Fibroblast of skin of abdomen (primary cell): ENCODE results near the gene USP20.

Experiments
- DNase-seq: peaks from one replicate; pipeline ENCODE4 v3.0.0-alpha.2; 2013

The USP20 gene

DNA sequence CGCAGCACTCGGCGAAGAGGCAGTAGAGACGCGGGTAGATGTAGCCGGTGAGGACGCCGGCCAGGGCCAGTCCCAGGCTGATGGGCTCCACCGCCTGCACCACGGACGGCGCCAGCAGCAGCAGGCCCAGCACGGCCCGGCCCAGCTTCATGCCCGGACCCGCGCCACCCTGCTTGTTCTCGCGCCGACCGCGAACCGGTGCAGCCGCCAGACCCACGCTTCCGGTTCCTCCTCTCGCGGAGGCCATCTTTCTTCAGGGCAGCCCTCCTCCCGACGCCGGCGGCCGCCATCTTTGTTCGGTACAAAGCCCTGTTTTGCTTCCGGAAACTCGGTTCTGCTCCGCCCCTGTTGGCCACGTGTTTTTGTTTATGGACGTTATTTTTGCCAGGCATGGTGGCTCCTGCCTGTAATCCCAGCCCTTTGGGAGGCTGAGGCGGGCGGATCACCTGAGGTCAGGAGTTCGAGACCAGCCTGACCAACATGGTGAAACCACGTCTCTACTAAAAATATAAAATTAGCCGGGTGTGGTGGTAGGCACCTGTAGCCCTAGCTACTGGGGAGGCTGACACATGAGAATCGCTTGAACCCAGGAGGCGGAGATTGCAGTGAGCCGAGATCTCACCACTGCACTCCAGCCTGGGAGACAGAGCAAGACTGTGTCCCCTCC lies 11.2 kb upstream of the USP20 start, which contains the start of gene TOR1A:
TOR1A (minus strand) TSS at position 202 of the 667 bp plus-strand sequence; CDS start at position 151, 51 bp downstream.
- peak; percentile 93 for DNase-seq

DNA sequence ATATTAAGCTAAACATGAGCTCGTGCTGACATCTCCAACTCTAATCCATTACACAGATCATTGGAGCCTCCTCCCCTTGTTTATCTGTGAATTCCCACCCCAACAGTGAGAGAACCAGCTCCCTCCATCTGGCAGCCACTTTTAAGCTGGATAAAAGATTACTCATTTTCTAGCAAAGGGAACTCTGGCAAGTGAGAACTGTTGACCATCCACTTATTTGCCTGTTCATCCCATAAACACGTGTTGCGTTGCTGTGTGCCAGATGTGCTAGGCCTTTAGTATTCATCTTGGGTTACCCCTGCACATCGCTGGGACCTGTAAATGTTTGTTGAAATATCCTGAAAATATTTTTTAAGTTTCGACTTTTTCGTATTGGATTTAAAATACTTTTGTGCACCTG lies 8.9 kb upstream of the USP20 start:
- no peak for DNase-seq

DNA sequence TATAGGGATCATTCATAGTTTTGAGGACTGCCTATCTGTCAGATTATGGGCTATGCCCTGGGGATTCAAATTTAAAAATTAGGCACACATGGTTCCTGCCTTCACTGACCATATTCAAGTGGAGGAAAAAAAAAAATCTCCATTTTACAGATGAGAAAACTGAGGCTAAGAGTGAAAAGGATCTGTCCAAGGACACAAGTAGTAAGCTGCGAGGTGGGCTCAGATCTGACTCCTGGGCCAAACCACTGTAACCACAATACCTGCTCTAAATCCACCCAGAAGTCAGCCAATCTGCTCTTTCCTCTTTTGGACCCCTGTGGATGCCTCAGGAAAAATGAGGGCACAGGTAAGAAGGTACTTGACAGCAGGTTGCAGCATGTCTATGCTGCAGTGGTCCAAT lies 8.5 kb upstream of the USP20 start:
- no peak for DNase-seq

DNA sequence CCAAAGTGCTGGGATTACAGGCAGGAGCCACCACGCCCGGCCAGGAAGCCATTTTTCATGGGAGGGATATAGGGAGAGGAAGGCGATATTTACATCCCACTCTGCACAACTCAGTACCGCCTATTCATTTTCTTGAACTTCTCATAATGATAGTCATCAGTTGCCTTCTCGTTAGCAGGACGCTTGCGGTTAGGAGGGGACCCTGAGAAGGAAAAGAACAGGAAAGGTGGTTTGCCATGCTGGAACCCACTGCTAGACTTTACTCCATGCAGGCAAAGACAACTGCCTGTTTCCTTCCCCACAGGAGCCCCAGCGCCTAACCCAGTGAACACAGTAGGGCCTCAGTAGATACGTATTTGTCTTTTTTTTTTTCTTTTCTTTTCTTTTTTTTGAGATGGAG lies 7.2 kb upstream of the USP20 start:
- no peak for DNase-seq

DNA sequence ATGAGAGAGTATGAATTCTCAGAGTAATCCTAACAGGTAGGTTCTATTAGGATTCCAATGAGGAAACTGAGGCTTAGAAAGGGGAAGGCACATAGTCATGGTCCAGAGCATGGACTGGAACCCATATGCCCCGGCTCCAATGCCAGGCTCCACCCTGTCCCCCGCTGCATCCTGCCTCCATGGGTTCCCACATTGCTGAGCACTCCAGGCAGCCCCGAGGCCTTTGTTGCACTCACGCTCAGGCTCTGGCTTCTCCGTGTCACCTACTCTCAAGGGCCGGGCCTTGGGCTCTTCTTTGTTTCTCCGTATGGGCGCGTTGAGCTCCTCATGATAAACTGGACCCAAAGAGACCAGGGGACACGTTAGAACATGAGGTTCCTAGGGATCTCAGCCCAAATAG lies 6.3 kb upstream of the USP20 start:
- DNase-seq, result no peak

DNA sequence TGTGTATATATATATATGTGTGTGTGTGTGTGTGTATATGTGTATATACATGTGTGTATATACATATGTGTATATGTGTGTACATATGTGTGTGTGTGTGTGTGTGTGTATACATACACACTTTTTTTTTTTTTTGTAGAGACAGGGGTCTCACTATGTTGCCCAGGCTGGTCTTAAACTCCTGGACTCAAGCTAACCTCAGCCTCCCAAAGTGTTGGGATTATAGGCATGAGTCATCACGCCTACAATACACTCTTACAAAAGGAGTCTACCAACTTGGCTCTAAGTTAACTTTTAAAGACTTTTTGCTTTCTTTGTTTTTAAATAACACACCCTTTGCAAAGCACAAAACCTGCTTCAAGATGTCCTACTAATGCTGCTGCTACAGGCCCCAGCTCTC lies 2.3 kb upstream of the USP20 start:
- no peak for DNase-seq

DNA sequence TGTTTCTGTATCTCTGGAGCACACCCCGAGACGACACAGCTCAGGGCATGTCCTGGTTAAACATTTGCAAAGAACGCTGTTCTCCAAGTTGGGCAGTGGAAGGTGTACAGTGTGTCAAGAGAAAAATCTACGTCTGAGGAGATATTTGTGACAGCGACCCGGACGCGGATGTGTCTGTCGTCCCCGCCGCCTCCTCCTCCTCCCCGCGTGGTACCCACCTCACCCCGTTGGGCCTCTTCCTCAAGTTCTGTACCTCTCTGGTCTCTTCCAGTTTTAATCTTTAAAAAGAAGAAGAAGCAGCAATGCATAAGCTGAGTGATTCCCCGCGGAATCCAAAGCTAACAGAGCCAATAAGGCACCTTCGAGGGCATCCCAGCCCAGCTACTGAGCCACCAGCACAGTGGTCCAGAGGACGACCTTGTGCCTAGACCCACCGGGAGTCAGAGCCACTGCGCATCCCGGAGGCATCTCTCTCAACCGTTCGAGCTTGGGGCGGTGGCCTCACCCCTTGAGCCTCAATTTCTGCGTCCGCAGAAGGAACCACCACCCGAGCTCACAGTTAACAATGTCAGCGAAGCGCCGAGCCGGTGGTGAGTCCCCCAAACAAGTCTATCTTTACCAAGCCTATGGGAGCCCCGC lies 650 bp upstream of the USP20 start:
- DNase-seq, result no peak

DNA sequence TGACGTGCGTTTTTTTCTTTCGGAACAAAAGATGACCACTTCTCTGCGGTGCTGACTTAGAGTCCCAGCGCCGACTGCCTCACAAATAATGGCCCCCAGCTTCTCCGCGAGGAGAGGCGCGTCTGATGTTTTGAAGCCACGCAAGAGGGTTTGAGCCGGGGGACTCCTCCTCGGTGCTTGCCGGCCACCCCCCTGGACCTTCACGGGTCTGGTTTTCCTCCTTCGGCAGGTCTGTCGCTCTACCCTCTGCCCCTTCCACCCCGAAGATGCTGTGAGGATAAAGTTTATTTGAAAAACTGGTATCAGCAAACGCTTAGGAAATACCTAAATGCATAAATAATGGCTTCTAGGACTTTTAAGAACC lies 584 bp downstream of the USP20 start:
- DNase-seq, result no peak

DNA sequence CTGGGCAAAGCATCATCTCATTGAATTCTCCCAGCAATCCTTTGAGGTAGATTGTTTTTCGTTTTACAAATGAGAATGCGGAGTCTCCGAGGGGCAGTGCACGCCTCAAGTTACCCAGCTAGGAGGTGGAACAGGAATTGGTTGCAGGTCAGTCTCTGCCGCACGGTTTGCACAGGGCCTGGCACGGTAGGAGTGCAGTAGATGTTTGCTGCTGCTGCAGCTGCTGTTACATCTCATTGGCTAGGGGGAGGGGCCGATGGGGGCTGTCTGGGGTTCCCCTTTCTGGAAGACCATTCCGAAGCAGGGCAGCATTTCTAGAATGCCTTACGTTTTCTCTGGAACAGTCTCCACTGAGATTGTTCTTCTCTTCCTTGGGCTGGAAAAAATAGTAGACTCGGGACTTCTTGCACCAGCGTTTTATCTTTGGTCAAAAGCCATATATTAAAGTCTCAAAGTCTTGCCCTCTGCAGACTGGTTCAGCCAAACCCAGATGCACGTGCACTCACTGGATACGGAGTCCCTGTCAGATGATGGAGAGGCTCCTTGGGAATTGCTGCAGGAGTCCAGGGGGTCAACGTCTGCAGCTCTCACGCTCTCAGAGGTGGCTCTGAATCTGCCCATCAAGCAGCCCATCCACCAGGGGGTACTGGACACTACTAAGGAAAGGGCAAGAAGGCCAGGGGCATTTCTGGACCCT lies 1.2 kb downstream of the USP20 start:
- no peak for DNase-seq

DNA sequence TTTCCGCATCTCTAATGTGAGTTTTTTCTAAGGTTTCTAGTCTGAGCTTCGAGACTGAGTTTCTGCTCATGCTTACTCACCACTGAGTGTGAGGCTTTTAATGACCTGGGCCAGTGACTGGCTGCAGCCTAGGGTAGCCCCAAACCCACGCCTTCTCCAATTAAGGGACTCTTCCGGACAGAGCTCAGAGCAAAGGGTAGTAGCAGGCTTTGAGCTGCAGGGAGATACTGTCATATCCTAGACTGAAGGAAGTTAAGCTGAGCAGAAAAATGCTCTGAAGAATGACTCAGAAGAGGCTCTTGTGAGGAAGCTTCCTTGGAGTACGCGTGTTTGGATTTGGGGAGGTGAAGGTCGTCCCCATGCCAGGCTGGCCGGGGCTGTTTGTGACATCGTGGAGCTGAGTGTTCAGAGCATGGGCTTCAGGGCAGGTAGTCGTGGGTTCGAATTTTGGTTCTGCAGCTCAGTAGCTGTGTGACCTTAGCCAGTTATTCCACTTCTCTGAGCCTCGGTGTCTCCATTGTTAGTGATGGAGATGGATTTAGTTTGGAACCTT lies 3.5 kb downstream of the USP20 start:
- peak; percentile 63 for DNase-seq

DNA sequence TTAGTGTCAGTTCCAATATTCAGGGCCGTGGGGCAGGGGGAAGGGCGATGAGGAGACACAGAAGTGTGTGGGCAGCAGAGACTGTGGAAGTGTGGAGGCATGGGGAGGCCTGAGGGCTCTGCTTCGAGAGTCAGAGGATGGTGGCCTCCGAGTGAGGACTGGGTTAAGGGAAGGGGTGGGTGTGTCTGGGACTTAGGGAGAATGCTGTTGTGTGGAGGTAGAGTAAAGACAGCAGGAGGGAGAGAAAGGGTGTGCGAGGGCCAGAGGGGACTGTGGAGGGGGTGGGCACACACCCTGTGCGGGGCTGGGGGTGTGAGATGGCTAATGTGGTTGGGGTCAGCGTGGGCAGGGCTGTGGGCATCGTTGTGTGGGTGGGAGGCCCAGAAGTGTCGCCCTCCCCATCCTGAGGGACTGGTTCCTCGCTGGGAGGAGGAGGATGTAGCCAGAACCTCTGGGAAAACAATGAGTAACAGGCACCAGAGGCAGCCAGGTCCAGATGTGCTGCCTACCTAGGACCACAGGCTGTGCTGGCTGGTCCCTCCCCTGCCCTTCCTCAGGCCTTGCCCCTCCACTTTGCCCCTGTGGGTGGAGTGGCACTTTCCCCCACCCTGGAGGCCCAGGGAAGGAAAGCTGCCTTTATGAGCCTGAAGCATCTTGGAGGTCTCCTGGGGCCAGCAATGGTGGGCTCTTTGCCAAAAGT lies 4.2 kb downstream of the USP20 start:
- DNase-seq, result no peak

DNA sequence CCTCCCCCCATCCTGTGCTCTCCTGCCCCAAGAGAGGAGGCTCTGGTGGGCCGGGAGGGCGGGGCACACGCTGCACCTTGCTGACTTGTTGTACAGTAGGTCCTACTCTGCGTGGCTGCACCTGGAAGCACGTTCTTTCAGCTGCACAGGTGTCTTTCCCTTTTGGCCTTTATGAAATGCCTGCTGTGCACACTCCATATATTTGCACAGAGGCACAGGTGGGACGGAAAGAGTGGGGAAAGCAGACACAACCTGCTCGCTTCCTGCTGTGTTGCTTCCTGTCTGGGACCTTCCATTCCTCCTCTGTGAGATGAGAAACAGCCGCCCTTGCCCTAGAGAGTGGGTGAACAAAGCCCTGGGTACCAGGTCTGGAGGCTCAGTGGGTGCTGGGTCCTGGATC lies 4.8 kb downstream of the USP20 start:
- DNase-seq, result no peak

DNA sequence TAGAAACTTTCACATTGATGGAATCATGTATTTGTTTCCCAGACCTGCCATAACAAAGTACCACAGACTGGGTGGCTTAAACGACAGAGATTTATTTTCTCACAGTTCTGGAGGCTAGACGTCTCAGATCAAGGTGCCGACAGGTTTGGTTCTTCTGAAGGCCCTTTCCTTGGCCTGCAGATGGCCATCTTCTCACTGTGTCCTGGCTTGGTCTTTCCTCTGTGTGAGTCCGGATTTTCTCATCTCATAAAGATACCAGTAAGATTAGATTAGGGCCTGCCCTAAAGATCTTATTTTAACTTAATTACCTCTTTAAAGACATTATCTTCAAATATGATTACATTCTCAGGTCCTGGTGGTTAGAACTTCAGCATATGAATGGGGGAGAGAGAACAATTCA lies 5.8 kb downstream of the USP20 start:
- no peak for DNase-seq

DNA sequence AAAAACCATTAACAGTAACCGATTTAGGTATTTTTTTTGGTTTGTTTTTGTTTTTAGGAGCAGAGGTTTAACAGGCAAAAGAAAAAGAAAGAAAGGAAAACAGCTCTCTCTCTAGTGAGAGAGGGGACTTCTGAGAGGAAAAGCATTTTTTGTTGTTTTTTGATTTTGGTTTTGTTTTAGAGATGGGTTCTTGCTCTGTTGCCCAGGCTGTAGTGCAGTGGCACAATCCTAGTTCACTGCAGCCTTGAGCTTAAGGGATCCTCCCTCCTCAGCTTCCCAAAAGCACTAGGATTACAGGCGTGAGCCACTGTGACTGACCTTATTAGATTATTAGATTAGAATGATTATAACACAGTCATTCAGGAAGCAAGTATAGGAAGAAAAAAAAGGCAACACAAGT lies 10.1 kb downstream of the USP20 start:
- no peak for DNase-seq

DNA sequence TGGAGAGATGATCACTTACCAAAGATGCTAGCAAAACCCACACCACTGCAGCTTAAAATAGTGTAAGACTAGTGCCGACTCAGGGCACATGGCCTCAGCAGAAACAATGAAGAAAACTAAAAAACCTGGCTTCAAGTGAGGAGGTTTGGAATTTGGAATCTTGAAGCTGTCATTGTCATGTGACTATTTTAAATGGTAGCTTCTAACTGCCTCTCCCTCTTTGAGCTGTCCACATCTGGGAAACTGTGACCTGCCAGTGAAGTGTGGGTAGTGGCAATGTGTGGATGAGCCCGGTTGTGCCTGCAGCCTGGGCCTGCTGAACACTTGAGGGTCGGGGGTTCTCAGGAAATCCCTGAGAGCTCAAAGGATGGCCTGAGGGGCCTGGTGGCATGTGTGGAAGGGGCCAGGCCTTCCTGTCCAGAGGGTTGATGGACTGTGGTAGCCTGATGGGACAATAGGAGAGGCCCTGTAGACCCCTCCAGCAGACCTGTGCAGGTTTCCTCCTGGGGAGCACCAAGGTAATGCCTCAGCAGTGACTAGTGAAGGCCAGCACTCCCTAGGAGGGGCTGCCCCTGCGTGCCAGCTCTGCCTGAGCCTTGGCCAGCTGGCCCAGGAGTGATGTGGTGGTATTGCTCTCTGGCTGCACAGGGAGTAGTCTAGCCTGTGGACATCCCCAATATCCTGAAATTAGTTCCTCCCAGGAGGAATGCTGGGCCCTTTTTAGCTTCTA lies 13.6 kb downstream of the USP20 start:
- no peak for DNase-seq

DNA sequence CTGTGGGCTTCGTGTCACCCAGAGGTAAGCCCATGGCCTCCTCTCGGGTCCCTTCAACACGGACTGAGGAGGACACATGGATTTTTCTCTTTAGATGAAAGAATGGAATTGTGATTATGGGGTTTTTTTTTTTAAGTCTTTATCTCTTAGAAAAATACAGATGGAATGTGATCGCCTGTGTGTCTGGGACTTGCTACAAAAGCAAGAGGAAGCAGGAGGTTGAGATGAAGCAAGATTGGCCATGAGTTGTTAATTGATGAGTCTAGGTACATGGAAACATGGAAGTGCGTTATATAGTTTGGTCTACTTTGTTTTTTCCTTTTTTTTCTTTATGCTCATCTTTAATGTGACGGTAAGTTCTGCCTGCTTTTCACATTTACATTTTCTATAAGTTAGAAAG lies 14.6 kb downstream of the USP20 start:
- no peak for DNase-seq

DNA sequence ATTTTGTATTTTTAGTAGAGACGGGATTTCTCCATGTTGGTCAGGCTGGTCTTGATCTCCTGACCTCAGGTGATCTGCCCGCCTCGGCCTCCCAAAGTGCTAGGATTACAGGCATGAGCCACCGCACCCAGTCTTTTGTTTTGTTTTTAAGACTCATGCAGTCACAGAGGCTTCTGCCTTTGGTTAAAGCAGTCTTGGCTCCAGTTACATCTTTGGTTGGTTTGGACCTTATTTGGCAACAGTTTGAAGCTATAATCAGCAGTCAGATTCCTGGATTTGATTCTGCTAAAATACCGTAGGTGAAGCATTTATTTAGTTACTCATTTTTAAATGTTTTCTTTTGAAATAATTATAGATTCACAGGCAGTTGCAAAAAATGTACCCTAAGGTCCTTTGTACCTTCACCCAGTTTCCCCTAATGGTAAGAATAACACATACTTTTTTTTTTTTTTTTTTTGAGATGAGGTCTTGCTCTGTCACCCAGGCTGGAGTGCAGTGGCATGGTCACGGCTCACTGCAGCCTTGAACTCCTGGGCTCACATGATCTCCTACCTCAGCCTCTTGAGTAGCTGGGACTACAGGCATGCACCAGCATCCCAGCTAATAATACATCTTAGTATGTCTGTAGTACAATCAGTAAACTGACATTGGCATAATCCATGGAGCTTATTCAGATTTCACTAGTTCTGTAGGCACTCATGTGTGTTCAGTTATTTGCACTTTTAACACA lies 15.7 kb downstream of the USP20 start:
- no peak for DNase-seq

DNA sequence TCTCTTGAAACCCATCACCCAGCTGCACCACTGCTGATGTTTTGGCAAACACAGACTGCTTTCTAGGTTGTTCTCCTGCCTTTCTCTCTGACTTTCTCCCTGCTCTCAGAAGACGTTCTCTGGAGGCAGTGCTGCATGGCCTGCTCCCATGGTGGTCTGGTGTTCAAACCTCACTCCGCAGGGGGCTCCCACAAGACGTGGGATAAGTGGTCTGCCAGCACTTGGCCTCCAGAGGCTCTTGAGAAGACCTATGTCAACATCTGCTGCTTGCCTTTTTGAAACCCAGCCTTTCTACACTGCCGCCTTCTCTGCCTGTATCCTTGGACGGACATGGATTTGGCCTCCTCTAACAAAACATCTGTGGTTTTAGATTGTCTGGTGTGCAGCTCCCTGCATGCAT lies 16.6 kb downstream of the USP20 start:
- DNase-seq, result no peak

DNA sequence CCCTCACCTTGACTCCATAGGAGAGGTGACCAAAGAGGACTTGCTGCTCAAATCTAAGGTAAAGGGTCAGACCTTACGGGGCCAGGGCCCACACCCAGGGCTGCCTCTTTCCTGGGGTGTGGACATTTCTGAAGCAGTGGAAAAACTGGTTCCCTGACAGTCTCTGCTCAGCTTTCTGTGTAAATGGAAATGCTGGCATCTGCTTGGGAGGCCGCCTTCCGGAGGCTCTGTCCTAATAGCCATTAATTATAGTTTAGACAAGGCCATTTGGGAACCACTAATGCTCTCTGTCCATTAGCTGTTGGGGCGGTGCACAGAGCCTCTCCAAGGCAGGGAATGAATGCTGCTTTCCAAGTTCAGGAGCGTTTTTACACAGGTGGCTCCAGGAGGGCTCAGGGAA lies 17.3 kb downstream of the USP20 start:
- no peak for DNase-seq

DNA sequence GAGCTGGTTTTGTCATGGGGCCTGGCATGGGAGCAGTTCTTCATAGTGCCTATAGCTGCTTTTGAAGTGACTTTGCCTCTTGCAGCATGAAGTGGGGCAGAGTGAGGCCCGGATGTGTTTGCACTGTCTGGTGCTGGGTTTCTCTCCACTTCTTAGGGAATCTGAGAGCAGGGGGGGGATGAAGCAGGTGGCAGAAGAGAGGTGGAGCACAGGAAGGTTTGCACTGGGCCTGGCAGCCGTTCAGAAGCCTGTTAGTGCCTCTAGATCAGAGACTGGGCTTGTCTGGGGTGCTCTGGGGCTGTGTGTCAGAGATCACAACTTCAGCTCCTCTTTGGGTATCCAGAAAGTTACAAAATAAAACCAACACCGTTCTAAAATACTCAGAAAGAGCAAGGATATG lies 18.4 kb downstream of the USP20 start:
- no peak for DNase-seq

DNA sequence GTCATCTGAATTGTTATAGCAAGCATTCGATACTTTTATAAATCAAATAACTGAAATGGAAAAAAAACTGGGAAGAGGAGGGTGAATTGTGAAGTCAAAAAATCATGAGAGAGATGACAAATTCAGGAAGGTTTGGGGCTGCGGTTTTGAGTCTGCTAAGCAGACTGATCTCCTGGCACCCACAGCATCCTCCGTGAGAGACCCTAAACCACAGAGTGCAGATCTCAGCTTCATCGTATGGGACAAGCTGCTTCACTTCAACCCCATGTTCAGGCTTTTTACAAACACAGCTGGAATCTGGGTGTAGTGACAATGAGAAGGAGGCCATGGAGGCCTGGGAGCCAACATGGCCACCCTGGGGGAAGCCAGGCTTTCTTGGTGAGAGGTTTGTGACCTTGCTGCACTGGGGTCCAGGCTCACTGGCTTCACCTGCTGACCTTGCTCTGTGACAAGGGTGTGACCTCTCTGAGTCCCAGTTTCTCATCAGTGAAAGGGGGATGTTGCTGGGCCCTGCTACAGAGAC lies 19.4 kb downstream of the USP20 start:
- DNase-seq, result no peak

DNA sequence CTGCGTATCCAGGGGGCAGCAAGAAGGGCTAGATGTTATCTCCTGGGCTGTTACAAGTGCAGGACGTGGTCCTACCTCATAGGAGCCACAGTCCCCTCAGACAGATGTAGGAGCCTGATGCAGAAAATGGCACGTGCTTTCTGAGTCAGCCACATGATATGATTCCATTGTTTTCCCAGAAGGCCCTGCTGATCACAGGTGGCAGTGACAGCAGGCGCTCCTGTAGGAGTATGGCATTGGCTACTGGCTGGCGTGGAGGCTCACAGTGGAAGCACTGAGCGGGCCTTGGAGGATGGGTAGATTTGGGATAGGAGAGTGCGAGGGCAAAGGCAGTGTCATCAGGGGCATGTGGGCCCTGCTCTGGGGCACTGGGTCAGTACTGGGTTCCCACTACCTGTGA lies 21.9 kb downstream of the USP20 start:
- no peak for DNase-seq
